K562 (cell line): ENCODE measurements around the gene TLDC2. TPM values are rescaled to one million over a fixed set of nuclear protein-coding genes. Genes with fewer than 3 reads are reported as not detected.

Experiments used
- BRF2 ChIP-seq: IDR thresholded peaks from 3 replicates; pipeline ENCODE4 v1.6.1; 2011; ENCODE audit warnings: borderline replicate concordance, mild to moderate bottlenecking; ENCODE audit not compliant: insufficient read length, insufficient read depth
- EP400 ChIP-seq: fragments of 450-650 bp; IDR thresholded peaks from 2 replicates; pipeline ENCODE4 v1.6.1; 2017; ENCODE audit warnings: antibody characterized with exemption, mild to moderate bottlenecking, moderate library complexity
- ETV6 ChIP-seq, 3 experiments: fragments of 150-350 bp in 1 of 3; sonication (generic) in 1 of 3; formaldehyde crosslinking in 1 of 3; IDR thresholded peaks; 2 replicates each; pipeline versions ENCODE4 v1.6.1 to v1.8.0; 2014 to 2022; ENCODE audit warnings: borderline replicate concordance in 2 of 3, low read depth in 2 of 3, antibody characterized with exemption in 1 of 3, low read length in 1 of 3, mild to moderate bottlenecking in 1 of 3, missing genetic modification reagents in 1 of 3
- EZH2 ChIP-seq: IDR thresholded peaks from 2 replicates; pipeline ENCODE4 v1.6.1; 2012; ENCODE audit warnings: low read depth, mild to moderate bottlenecking, inconsistent platforms, low read length, borderline replicate concordance
- KDM5B ChIP-seq: fragments of 200-600 bp; sonication (generic); IDR thresholded peaks from 2 replicates; pipeline ENCODE4 v1.6.1; 2012; ENCODE audit warnings: low read depth, mild to moderate bottlenecking, moderate library complexity, low read length, control low read depth, inconsistent platforms; ENCODE audit not compliant: insufficient replicate concordance
- L3MBTL2 ChIP-seq: fragments of 450-650 bp; IDR thresholded peaks from 2 replicates; pipeline ENCODE4 v1.6.1; 2016; ENCODE audit warnings: mild to moderate bottlenecking, moderate library complexity
- MAZ ChIP-seq, 2 experiments: fragments of 450-650 bp in 1 of 2; sonication (generic) in 1 of 2; formaldehyde crosslinking; IDR thresholded peaks in 1 of 2; conservative IDR thresholded peaks in 1 of 2; 2 replicates each; pipeline versions ENCODE4 v1.4.0 to v1.5.0; 2020; ENCODE audit warnings: mild to moderate bottlenecking in 1 of 2, missing genetic modification reagents in 1 of 2
- NFATC3 ChIP-seq: fragments of 450-650 bp; IDR thresholded peaks from 2 replicates; pipeline ENCODE4 v1.6.1; 2017; ENCODE audit warnings: mild to moderate bottlenecking
- NR2C1 ChIP-seq, 2 experiments: fragments of 450-650 bp; IDR thresholded peaks; 2 replicates each; pipeline ENCODE4 v1.6.1; 2017; ENCODE audit warnings: mild to moderate bottlenecking in 2 of 2, antibody characterized with exemption in 1 of 2, inconsistent platforms in 1 of 2, missing compliant biosample characterization in 1 of 2, missing genetic modification characterization in 1 of 2
- RBM25 ChIP-seq: fragments of 200-400 bp; formaldehyde crosslinking; IDR thresholded peaks from 2 replicates; pipeline ENCODE4 v1.6.1; 2018; ENCODE audit warnings: low read length, low read depth, moderate library complexity; ENCODE audit not compliant: severe bottlenecking
- SPI1 ChIP-seq: IDR thresholded peaks from 2 replicates; pipeline ENCODE4 v1.6.1; 2011; ENCODE audit warnings: low read depth, low read length, control low read depth, borderline replicate concordance
- TBP ChIP-seq: optimal IDR thresholded peaks from 2 replicates; pipeline ENCODE3; 2011; ENCODE audit warnings: low read depth, low read length, improper control_type of control experiment
- TCF7L2 ChIP-seq: fragments of 150-350 bp; IDR thresholded peaks from 2 replicates; pipeline ENCODE4 v1.6.1; 2016; ENCODE audit warnings: low read depth, mild to moderate bottlenecking, low read length, moderate library complexity
- TEAD2 ChIP-seq: fragments of 450-650 bp; IDR thresholded peaks from 2 replicates; pipeline ENCODE4 v1.6.1; 2016; ENCODE audit warnings: missing genetic modification characterization, control low read depth, missing compliant biosample characterization
- ZFP36 ChIP-seq: fragments of 150-350 bp; IDR thresholded peaks from 2 replicates; pipeline ENCODE4 v1.6.1; 2018; ENCODE audit warnings: low read length, low read depth; ENCODE audit not compliant: partially characterized antibody
- ZFX ChIP-seq: sonication (generic); formaldehyde crosslinking; IDR thresholded peaks from 2 replicates; pipeline ENCODE4 v1.8.0; 2022; ENCODE audit warnings: mild to moderate bottlenecking, missing genetic modification reagents, moderate library complexity
- ZNF212 ChIP-seq: fragments of 450-650 bp; formaldehyde crosslinking; IDR thresholded peaks from 2 replicates; pipeline ENCODE4 v1.4.0; 2020; ENCODE audit warnings: mild to moderate bottlenecking
- ZNF280B ChIP-seq: fragments of 250-450 bp; sonication (Bioruptor Pico); IDR thresholded peaks from 2 replicates; pipeline ENCODE4 v1.5.1; 2021; ENCODE audit warnings: mild to moderate bottlenecking
- ZNF699 ChIP-seq: fragments of 250-450 bp; sonication (Bioruptor Pico); IDR thresholded peaks from 2 replicates; pipeline ENCODE4 v1.8.0; 2021; ENCODE audit warnings: mild to moderate bottlenecking, moderate library complexity; ENCODE audit not compliant: insufficient replicate concordance
- ZNF778 ChIP-seq: fragments of 450-650 bp; formaldehyde crosslinking; IDR thresholded peaks from 2 replicates; pipeline ENCODE4 v1.4.0; 2020; ENCODE audit warnings: mild to moderate bottlenecking, moderate library complexity
- polyA plus RNA-seq, 8 experiments: library from polyadenylated mRNA; depleted of rRNA in 4 of 8; stranded (reverse) in 5 of 8; unstranded in 3 of 8; fragments of >200 nt; fragmentation: Nextera tagmentation in 2 of 8; fragmentation: Illumina TruSeq in 1 of 8; extraction: Ambion mirVana in 2 of 8; extraction: Trizol in 1 of 8; gene quantifications; 2 replicates each; pipeline versions ENCODE4 v1.2.1 to v1.2.3, GENCODE V29; 2011 to 2014; ENCODE audit warnings: inconsistent platforms in 1 of 8, missing spikeins in 1 of 8
- total RNA-seq, 7 experiments: library from RNA; depleted of rRNA in 6 of 7; stranded (reverse); fragments of >200 nt in 6 of 7; fragmentation: Illumina TruSeq in 2 of 7; extraction: Trizol in 2 of 7; gene quantifications; 2 replicates each; pipeline versions ENCODE4 v1.2.1 to v1.2.3, GENCODE V29; 2011 to 2021; ENCODE audit warnings: low replicate concordance in 1 of 7

The TLDC2 gene
- total and polyA plus RNA-seq, 9 of the 15 experiments (the other 6 are each of a cell fraction or from before 2014, with no cell fraction given) = not detected

GRCh38 chr20:36861875-36862801, 13.8 kb upstream of the TLDC2 start (continued):
- peak; percentile 26 for TF ChIP-seq TBP
- TF ChIP-seq ZFP36 = no peak
- TF ChIP-seq NFATC3 = no peak
- no peak for TF ChIP-seq NR2C1 (IDR thresholded peaks at IDR 0.05)
- TF ChIP-seq NR2C1 (tag; IDR thresholded peaks at IDR 0.05) = no peak
- peak in 1 of 2 experiments; percentile 49; a peak in 1 of 4 replicates for TF ChIP-seq MAZ (CRISPR knock-in tag; conservative IDR thresholded peaks at IDR 0.05 in 1 of 2, IDR thresholded peaks at IDR 0.05 in 1 of 2)
- TF ChIP-seq ZFX (CRISPR knock-in tag) = peak; percentile 46
- no peak for TF ChIP-seq EZH2
- TF ChIP-seq L3MBTL2 = peak; percentile 34; the same call in 1 of the 2 replicates
- no peak for TF ChIP-seq TCF7L2
- peak; percentile 64 to 88; a peak in 3 of 4 replicates for TF ChIP-seq ETV6 (IDR thresholded peaks at IDR 0.05; ENCODE audit: borderline replicate concordance in 1 of 2, low read depth in 2 of 2, low read length in 1 of 2)
- no peak for TF ChIP-seq ETV6 (CRISPR knock-in tag; IDR thresholded peaks at IDR 0.05; ENCODE audit: borderline replicate concordance)
- no peak for TF ChIP-seq BRF2
- peak; percentile 16 for TF ChIP-seq KDM5B
- TF ChIP-seq SPI1 = peak; percentile 88
- no peak for TF ChIP-seq ZNF280B (CRISPR knock-in tag)
- TF ChIP-seq EP400 = peak; percentile 90
- no peak for TF ChIP-seq TEAD2 (tag)
- TF ChIP-seq ZNF778 (CRISPR knock-in tag) = no peak
- TF ChIP-seq ZNF699 (CRISPR knock-in tag) = no peak
- no peak for TF ChIP-seq ZNF212 (CRISPR knock-in tag)
- TF ChIP-seq RBM25 = no peak
